Subcutaneous adipose tissue (tissue), 4 donors: Measurements from ENCODE around the gene INPP4B. TPM values are rescaled to one million over a fixed set of nuclear protein-coding genes. Genes with fewer than 3 reads are reported as not detected.

ENCODE experiments used
- total RNA-seq, 4 donors: library from RNA; depleted of rRNA; stranded (reverse); fragments of >200 nt; gene quantifications; one replicate each; pipeline ENCODE4 v1.1.0, GENCODE V29; 2016
- TF ChIP-seq, protein P1 (sequence below): fragments of 450-650 bp; IDR thresholded peaks from one replicate; pipeline ENCODE4 v1.5.1; 2016; ENCODE audit warnings: low read depth, mild to moderate bottlenecking, control low read depth, antibody characterized with exemption, moderate library complexity

INPP4B gene
- total RNA-seq, 4 donors from 2014 or later: 14.3 to 28.1 (median 24.6) TPM

DNA sequence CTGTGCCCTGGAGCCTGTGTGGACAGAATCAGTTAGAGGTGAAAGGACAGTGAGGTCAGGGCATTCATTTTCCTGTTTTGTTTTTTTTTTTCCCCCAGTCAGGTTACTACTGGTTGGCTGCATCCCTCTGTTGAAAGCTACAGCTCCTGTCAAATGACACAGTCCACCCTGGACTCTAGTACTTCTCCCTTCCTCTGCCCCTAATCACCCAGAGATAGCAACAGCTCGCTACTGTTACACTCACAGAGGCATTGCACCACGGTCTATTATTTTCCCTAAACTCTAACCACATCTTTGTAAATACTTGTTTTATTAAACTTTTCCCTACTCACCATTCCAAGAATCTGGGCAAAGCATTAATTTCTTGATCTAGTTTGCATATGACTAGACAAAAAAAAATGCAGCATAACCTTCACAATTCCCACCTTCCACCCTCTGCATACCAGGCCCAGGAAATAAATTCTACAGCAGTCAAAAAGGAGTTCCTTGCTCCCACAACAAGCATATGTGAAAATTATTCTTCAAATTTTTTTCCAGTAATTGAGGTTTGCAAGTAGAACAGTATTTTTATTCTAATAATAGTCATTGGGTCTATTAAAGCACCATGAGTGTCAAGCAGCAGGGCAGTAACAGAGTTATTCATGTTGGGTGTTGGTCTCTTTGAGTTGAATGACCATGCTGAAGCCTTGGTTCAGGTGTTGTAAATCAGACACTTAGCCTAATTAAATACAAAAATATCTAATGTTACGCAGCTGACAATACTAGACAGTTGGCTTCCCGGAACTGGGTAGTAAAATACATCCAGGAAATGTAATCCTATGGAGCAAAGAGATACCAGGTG, 329.2 kb downstream of the INPP4B start:
- TF ChIP-seq, protein P1, sequence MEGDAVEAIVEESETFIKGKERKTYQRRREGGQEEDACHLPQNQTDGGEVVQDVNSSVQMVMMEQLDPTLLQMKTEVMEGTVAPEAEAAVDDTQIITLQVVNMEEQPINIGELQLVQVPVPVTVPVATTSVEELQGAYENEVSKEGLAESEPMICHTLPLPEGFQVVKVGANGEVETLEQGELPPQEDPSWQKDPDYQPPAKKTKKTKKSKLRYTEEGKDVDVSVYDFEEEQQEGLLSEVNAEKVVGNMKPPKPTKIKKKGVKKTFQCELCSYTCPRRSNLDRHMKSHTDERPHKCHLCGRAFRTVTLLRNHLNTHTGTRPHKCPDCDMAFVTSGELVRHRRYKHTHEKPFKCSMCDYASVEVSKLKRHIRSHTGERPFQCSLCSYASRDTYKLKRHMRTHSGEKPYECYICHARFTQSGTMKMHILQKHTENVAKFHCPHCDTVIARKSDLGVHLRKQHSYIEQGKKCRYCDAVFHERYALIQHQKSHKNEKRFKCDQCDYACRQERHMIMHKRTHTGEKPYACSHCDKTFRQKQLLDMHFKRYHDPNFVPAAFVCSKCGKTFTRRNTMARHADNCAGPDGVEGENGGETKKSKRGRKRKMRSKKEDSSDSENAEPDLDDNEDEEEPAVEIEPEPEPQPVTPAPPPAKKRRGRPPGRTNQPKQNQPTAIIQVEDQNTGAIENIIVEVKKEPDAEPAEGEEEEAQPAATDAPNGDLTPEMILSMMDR: no peak

DNA sequence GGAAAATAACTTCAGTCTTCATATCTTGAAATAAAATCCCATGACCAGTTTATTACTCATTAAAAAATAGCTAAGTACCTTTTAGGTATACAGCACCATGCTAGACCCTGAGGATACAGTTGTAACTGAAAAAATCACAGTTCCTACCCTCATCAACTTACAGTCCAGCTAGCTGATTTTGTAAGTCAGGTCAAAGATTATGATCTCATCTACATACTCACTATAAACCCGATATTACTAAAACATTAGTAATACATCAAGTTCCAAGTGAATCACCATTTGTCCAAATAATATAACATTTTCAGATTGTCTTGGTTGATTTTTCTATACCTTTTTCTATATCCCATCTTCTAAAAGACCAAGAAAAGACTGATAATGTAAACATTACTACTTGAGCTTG, 333.9 kb downstream of the INPP4B start:
- TF ChIP-seq, protein P1: no peak

DNA sequence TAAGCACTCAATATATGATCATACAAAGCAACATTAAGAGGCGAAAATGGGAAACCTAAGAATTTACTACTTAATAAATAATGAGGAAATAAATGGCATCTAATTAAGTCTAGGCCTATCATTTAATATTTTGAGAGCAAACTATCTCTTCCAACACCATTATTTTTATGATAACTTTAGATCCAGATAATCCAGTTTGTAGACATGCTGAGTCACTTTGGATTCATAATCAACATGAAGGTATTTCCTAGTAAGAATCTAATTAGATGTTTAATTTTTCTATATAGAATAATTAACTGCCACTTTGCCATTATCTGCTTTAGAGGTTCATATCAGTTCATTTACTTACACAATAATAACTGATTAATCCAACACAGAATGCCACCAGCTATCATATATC, 336.2 kb downstream of the INPP4B start:
- TF ChIP-seq, protein P1: no peak

DNA sequence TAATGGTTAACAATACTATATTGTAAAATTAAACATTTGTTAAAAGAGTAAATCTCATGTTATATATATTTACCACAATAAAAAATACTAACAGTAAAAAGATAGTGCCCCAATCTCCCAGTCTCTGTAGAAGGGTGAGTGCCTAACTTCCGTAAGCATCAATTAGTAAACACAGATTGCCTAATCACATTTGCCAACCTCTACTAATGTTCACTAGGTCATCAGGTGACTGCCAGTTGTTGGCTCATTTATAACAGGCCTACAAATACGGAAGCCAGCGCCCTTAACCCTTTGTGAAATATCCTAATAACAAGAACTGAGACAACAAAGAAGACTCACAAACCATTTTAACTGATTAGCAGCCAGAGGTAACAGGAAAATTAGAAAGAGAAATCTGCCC, 345.1 kb downstream of the INPP4B start:
- TF ChIP-seq, protein P1: no peak

DNA sequence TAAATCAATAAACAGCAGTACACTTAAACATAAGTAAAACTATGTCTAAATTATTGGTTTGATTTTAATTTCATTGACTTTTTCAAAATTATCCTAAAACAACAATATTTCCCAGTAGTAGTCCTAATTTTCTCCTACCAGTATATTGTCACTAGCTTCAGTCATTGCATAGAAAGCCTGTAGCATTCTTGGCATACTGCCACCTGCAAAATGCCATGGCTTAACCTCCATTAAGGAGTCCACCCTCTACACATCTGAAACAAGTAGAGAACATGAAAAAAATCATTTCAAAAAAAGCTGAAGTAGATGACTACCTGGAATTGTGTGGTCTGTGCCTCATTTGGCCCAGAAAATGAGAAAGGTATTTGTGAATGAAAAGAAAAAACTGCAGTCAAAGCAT, 348.5 kb downstream of the INPP4B start:
- TF ChIP-seq, protein P1: no peak

DNA sequence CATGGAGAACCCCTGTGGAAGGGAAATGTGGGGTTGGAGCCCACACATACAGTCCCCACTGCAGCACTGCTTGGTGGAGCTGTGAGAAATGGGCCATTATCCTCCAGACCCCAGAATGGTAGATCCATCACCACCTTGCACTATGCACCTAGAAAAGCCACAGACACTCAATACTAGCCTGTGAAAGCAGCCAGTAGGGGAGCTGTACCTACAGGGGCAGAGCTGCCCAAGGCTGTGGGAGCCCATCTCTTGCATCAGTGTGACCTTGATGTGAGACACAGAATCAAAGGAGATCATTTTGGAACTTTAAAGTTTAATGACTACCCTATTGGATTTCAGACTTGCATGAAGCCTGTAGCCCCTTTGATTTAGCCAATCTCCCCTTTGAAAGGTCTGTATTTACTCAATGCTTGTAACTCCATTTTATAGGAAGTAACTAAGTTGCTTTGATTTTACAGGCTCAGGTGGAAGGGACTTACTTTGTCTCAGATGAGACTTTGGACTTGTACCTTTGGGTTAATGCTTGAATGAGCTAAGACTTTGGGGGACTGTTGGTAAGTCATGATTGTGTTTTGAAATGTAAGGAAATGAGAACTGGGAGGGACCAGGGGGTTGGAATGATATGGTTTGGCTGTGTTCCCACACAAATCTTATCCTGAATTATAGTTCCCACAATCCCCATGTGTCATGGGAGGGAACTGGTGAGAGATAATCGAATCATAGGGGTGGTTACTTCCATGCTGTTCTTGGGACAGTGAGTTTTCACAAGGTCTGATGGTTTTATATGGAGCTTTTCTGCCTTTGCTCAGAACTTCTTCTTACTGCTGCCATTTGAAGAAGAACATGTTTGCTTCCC, 352.6 kb downstream of the INPP4B start:
- TF ChIP-seq, protein P1: no peak

DNA sequence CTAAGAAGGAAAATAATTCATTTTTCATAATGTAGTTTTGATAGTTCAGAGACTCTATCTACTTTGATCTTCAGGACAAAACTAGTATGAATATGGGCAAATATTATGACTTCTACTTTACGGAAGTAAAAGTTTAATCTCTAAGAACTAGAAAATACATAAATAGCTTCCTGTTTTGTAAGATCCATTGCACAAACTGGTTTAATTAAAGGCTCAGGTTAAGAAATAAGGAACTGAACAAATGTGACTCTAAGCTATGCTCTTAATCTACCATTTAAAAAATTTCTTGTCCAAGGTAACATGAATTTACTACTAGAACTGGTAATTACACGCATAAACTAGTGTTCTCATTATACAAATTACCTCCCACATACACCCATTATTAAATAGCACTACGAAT, 360.6 kb downstream of the INPP4B start:
- TF ChIP-seq, protein P1: no peak
